ENCODE measurements around the gene FIZ1.
A peak's percentile ranks its signal among the peaks of the same experiment; 100 is the strongest.

The FIZ1 gene

GRCh38 chr19:55599468-55599841, at the start of gene FIZ1:
Gene FIZ1 (minus strand): TSS chr19:55599517. CDS start chr19:55597865, 1,652 bp downstream.
- DNase-seq, result peak; percentile 90 to 100 (median 97)

DNA sequence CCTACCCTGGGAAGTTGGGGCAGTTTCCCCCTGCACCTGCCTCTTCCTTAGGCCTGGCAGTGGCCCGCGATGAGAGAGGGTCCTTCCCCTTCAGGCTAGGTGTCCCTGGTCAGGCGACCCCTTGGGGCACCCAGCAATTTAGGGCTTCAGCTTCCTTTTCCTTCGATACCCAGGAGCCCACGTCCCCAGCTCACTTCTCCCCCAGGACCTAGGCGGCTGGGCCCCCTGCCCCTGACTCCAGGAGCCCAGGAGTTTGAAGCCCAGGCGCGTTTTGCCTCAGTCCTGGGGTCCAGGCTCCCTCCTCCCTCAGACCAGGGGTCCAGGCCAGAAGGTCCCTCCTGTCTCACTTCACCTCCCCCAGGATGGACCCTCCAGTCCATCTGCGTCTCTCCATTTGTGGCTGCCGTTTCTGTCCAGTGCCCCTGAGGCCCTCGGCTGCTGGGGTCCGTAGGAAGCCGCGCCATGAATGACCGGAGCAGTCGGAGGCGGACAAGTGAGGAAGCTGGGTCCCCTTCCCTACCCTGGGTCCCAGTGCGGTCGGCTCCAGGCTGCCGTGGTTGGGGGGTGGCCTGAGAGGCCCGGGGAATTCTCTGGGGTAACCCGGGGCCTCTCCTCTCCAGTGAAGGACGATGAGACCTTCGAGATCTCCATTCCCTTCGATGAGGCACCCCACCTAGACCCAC, 49.4 kb upstream of the FIZ1 start:
- peak in 2 of 51 donors; percentile 37 to 39 for DNase-seq

DNA sequence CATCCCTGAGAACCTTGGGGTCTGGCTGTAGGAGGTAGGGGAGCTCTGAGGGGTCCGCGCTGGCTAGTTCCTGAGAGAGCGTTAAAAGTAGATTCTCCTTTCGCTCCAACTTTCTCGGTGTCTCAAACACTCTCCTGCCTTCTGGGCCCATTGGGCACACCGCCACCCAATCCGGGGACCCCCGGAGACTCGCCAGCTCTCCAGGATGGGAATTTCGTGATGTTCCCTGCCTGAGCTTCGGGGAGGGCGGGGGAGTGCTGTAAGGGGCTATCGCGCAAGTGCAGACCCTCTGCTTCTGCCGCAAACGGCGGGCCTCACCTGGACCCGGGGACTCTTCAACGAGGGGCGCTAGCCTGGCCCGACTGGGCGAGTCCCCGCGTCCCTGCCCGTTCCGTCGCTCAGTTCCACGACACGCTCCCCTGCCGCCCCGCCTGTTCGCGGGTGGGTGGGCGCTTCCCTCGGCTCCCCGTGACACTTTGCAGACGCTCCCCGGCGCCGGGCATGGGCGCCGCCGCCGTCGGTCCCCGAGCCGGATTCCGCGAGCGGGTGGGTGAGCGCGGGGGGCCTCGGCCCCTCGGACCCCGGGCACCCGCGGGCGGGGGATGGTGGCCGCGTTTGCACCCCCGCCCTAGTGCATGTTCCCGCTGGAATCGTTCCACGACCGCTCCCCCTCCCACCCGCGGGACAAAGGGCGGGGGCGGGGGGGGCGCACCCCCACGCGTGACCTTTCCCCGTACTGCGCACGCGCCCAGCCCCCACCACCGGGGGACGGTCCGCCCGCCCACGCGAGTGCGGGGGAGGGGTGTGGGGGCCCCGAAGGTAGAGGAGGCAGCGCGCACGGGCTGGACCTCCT, 48.6 kb upstream of the FIZ1 start, which contains the start of gene CCDC106:
TSS of gene CCDC106 (plus strand) at position 481 of the 853 bp plus-strand sequence. CDS start 835 bp downstream, outside the sequence.
- DNase-seq, result peak in 48 of 51 donors; percentile 39 to 91 (median 74)

DNA sequence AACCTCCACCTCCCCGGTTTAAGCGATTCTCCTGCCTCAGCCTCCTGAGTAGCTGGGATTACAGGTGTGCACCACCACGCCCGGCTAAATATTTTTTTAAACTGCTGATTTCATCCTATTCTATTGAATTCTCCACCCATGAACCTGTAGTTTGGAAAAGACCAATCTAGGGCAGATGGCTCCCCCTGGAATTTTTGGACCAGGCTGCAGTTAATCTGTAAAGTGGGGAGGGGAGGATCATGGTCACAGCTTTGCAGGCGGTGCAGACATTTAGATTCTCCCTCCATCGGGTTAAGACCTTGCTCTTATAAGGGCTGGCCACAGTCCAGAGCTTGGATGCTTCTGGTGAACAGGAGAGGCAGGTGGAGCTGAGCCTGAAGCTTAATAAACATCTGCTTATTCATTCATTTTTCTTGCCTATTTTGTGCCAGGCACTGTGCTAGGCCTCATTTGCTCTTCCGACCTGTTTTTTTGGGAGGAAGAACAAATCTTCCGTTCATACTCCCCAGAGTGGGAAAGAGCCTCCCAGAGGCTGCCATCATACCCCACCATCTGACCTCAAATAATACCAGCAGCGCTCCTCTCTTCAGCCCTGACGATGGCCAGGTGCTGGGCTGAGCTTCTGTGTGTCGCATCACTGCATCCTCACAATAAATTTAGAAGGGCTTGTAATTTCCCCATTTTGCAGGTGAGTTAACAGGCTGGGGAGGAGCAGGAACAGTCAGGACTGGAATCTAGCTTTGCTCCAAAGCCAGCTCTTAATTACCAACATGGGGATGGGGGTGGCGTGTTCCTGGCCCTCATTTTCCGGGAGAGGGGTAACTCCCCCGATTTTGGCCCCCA, 47.8 kb upstream of the FIZ1 start:
- no peak for DNase-seq

- DNase-seq, result no peak
Measured at GRCh38 chr19:55645512-55645881, 46.2 kb upstream of the FIZ1 start.

DNA sequence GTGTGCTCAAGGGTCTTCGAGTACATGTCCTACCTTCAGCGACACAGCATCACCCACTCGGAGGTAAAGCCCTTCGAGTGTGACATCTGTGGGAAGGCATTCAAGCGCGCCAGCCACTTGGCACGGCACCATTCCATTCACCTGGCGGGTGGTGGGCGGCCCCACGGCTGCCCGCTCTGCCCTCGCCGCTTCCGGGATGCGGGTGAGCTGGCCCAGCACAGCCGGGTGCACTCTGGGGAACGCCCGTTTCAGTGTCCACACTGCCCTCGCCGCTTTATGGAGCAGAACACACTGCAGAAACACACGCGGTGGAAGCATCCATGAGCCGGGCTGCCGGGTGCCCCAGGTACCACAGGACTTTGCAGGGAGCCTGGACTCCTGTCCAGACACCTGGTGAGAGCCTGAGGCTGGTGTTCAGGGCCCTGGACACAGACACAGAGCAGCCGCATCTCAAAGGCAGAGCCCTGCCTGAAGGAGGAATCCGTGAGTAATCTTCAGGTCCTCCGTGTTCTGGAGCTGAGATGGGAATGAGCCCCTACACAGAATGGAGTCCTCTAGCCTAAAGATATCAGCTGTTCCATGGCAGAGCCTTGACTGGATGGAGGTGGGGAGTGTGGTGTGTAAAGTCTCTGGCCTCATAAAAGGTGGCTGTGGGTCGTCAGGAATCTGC, 45.7 kb upstream of the FIZ1 start:
- no peak for DNase-seq

GRCh38 chr19:55644191-55644833, 45.0 kb upstream of the FIZ1 start:
- DNase-seq, result no peak

GRCh38 chr19:55643887-55644176, 44.5 kb upstream of the FIZ1 start:
- DNase-seq, result peak in 1 of 51 donors; percentile 40

GRCh38 chr19:55643003-55643886, 43.9 kb upstream of the FIZ1 start, which contains the start of gene ZNF581:
Gene ZNF581 (plus strand): TSS chr19:55643649. CDS start chr19:55644572, 923 bp downstream.
- peak in 47 of 51 donors; percentile 22 to 85 (median 58) for DNase-seq

- peak in 4 of 51 donors; percentile 13 to 34 (median 22) for DNase-seq
Measured at GRCh38 chr19:55642153-55643002, 43.1 kb upstream of the FIZ1 start.

DNA sequence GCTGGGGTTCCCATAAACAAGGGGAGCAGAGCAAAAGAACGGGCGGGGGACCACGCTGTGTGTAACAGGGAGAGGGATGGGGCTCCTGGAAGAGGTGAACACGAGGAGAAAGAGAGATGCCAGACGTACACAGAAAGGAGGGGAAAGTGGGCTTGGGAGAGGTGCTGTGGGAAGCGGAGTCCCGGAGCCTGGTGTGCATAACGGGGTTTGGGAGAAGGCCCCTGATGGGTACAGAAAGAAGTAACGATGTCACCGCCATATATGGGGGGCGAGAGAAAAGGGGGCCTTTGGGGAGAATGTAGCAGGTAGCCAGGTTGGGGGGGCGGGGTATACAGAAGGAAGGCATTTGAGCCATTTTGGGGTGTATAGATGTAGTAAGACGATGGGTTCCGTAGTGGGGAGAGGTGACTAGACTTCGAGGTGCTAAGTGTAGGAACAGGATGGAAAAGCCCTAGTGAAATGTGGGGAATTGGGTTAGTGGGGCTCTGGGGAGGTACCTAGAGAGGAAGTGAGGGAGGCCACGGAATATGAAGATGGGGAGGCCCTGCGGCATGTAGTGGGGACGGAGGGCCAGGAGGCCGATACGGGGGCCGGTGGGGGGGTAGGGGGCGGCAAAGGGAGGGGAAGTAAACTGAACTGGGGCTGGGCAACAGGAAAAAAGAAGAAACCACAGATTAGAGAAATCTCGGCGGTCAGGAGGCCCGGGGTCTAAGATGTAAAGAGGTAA, 42.3 kb upstream of the FIZ1 start:
- DNase-seq, result peak in 2 of 51 donors; percentile 38 to 53

DNA sequence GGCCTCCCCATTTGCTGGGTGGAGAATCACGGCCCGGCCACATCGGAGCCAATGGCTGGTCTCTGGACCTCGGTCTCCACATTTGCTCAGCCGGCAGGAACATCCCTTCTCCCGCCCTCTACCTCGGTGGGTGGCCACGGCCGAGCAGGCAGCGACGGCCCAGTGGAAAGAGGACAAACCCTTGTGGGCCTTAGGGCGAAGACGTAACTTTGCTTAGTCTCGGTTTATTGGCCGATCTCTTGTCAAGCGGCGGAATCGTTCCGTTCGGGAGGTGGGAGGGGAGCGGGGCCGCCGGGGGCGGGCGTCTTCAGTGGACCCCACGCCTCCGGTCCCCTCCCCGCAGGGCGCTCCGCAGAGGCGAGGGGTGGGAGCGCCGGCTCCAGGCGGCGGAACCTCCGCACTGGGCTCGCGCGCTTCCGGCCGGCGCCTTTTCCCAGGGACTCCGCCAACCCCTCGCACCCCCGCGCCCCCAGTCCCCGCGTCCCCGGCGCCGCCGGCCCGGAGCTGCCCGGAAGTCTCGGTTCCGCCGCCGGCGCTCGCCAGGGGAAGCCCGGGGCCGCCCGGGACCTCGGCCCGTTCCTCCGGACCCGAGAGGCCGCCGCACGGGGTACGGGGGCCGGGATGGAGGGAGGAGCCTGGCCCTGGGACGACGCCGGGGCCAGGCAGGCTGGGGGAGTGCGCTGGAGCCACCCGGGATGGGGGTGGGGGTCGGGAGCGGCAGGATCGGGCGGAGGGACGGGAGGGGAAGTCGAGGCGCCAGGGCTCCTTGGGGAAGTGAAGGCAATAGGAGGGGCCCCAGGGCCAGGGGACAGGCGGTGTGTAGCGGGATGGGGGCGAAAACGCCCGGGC, 41.5 kb upstream of the FIZ1 start, which contains the start of gene ZNF580:
TSS of gene ZNF580 (plus strand) at position 426 of the 849 bp plus-strand sequence. CDS start 1,507 bp downstream, outside the sequence.
- DNase-seq, result peak in 46 of 51 donors; percentile 21 to 84 (median 68)

GRCh38 chr19:55640043-55640576, 40.8 kb upstream of the FIZ1 start:
- peak in 39 of 51 donors; percentile 12 to 73 (median 47) for DNase-seq

DNA sequence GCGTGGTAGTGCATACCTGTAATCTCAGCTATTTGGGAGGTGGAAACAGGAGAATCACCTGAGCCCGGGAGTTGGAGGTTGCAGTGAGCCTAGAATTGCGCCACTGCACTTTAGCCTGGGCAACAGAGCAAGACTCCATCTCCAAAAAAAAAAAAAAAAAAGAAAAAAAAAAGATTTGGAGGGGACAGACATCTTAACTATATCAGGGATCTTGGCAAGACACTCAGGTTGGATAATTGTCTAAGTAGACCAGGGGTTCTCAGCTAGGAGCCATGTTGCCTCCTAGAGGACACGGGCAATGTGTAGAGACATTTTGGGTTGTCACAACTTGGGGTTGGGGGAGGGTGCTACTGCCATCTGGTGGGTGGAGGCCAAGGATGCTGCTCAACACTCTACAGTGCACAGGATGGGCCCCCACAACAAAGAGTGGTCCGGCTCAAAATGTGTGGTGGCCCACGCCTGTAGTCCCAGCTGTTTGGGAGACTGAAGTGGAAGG, 39.6 kb upstream of the FIZ1 start:
- DNase-seq, result peak in 2 of 51 donors; percentile 9 to 10

GRCh38 chr19:55637534-55637933, 38.2 kb upstream of the FIZ1 start:
- no peak for DNase-seq

GRCh38 chr19:55636723-55637122, 37.4 kb upstream of the FIZ1 start:
- no peak for DNase-seq
